Measurements from ENCODE around the gene SEL1L3.

GRCh38 chr4:25779021-25779420 lies 83.8 kb downstream of the SEL1L3 start:
- TF ChIP-seq CTCF (IDR thresholded peaks at IDR 0.05) (no peak), POLR2AphosphoS5 (IDR thresholded peaks at IDR 0.05) (no peak), POLR2A (IDR thresholded peaks at IDR 0.05) (no peak), EP300 (IDR thresholded peaks at IDR 0.05) (no peak)

All from stomach (tissue), 4 donors.